Trophoblast cell (in vitro differentiated cells and primary cell): ENCODE data around the gene AUTS2.

Experiments used
- DNase-seq, 2 donors: peaks; one replicate each; pipeline ENCODE4 v3.0.0-alpha.2; 2016
- H2AFZ ChIP-seq: 2 replicates; pipeline ENCODE4 v1.6.1; 2013; ENCODE audit warnings: low read length, moderate library complexity, mild to moderate bottlenecking; ENCODE audit not compliant: insufficient read depth, poor library complexity
- H2AK5ac ChIP-seq: 2 replicates; pipeline ENCODE4 v1.6.1; 2013; ENCODE audit warnings: mild to moderate bottlenecking, low read length
- H2BK120ac ChIP-seq: 2 replicates; pipeline ENCODE4 v1.6.1; 2013; ENCODE audit warnings: low read length, mild to moderate bottlenecking, moderate library complexity; ENCODE audit not compliant: insufficient read depth, poor library complexity
- H2BK12ac ChIP-seq: 2 replicates; pipeline ENCODE4 v1.6.1; 2013; ENCODE audit warnings: mild to moderate bottlenecking, low read length, moderate library complexity
- H2BK5ac ChIP-seq: 2 replicates; pipeline ENCODE4 v1.6.1; 2013; ENCODE audit warnings: low read length, low read depth, moderate library complexity, mild to moderate bottlenecking; ENCODE audit not compliant: poor library complexity
- H3K14ac ChIP-seq: 2 replicates; pipeline ENCODE4 v1.6.1; 2013; ENCODE audit warnings: mild to moderate bottlenecking, low read length
- H3K18ac ChIP-seq: 2 replicates; pipeline ENCODE4 v1.6.1; 2013; ENCODE audit warnings: mild to moderate bottlenecking, low read length
- H3K23ac ChIP-seq: 2 replicates; pipeline ENCODE4 v1.6.1; 2013; ENCODE audit warnings: low read length
- H3K27ac ChIP-seq: 2 replicates; pipeline ENCODE4 v1.5.1; 2013; ENCODE audit warnings: low read depth, mild to moderate bottlenecking, inconsistent platforms, low read length, moderate library complexity
- H3K27me3 ChIP-seq: 2 replicates; pipeline ENCODE4 v1.6.1; 2013; ENCODE audit warnings: inconsistent platforms, mild to moderate bottlenecking, low read length, moderate library complexity; ENCODE audit not compliant: insufficient read depth
- H3K36me3 ChIP-seq, 2 experiments: 1 replicate in 1 of 2; 2 replicates in 1 of 2; pipeline ENCODE4 v1.6.1; 2013; ENCODE audit warnings: low read length in 2 of 2, mild to moderate bottlenecking in 2 of 2, moderate library complexity in 1 of 2; ENCODE audit not compliant: insufficient read depth in 2 of 2, control insufficient read depth in 1 of 2
- H3K4ac ChIP-seq: 2 replicates; pipeline ENCODE4 v1.6.1; 2013; ENCODE audit warnings: low read depth, mild to moderate bottlenecking, low read length, moderate library complexity
- H3K4me1 ChIP-seq, 2 experiments: 1 replicate in 1 of 2; 2 replicates in 1 of 2; pipeline ENCODE4 v1.6.1; 2013; ENCODE audit warnings: low read length in 2 of 2, mild to moderate bottlenecking in 2 of 2, moderate library complexity in 1 of 2; ENCODE audit not compliant: insufficient read depth in 2 of 2, control insufficient read depth in 1 of 2
- H3K4me2 ChIP-seq: 2 replicates; pipeline ENCODE4 v1.6.1; 2013; ENCODE audit warnings: inconsistent platforms, mild to moderate bottlenecking, low read length, moderate library complexity
- H3K4me3 ChIP-seq: 2 replicates; pipeline ENCODE4 v1.5.1; 2013; ENCODE audit warnings: mild to moderate bottlenecking, low read depth, low read length, inconsistent platforms
- H3K79me1 ChIP-seq: one replicate; pipeline ENCODE4 v1.6.1; 2013; ENCODE audit warnings: low read length
- H3K79me2 ChIP-seq: 2 replicates; pipeline ENCODE4 v1.6.1; 2013; ENCODE audit warnings: low read length, mild to moderate bottlenecking; ENCODE audit not compliant: control insufficient read depth, insufficient read depth, poor library complexity
- H3K9ac ChIP-seq: 2 replicates; pipeline ENCODE4 v1.6.1; 2013; ENCODE audit warnings: mild to moderate bottlenecking, low read length
- H3K9me3 ChIP-seq: 2 replicates; pipeline ENCODE4 v1.6.1; 2013; ENCODE audit warnings: low read depth, mild to moderate bottlenecking, control low read depth, inconsistent platforms, low read length; ENCODE audit not compliant: insufficient read depth
- H4K12ac ChIP-seq: 2 replicates; pipeline ENCODE4 v1.6.1; 2013; ENCODE audit warnings: low read depth, mild to moderate bottlenecking, low read length, moderate library complexity
- H4K8ac ChIP-seq: 2 replicates; pipeline ENCODE4 v1.6.1; 2013; ENCODE audit warnings: low read depth, mild to moderate bottlenecking, low read length, moderate library complexity
- H4K91ac ChIP-seq: one replicate; pipeline ENCODE4 v1.6.1; 2013; ENCODE audit warnings: low read depth, mild to moderate bottlenecking, low read length, moderate library complexity
- WGBS: extraction: QIAGEN DNeasy Blood & Tissue Kit; methylation state at CpG from one replicate; pipeline ENCODE4 v1.1.7; 2013; ENCODE audit warnings: missing lambda C conversion rate; ENCODE audit not compliant: insufficient read length, insufficient coverage; ENCODE audit errors: extremely low coverage; 5-methylcytosine and 5-hydroxymethylcytosine counted together

Gene AUTS2

DNA sequence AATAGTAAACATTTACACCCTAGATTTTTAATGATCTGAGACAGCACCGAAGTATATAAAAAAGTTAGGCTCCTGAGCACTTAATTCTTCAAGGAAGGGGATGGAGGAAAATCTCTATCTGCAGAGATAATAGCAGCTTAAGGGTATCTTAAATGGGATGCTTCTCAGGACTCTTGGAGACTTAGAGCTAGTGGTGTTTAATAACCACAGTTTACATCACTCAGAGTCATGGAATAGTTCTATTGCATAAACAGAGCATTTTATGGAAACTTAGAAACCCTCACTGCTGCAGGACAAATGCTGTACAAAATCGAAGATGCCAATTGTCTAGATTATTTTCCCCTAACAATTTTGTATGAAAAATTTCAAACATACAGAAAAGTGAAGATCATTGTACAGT is 1134.8 kb downstream of the AUTS2 start:
- no peak overlapping the region for H3K18ac ChIP-seq
- no peak overlapping the region for H2BK12ac ChIP-seq
- no peaks in the 10 kb centered on the region for H3K9me3 ChIP-seq
- no peak overlapping the region for H3K4me3 ChIP-seq
- no peaks in the 10 kb centered on the region for H3K36me3 ChIP-seq
- peaks cover 0 to 3% of the 10 kb centered on the region in 2 experiments for H3K4me1 ChIP-seq
- H4K12ac ChIP-seq = no peak overlapping the region
- no peaks in the 10 kb centered on the region for H3K79me1 ChIP-seq
- no peak overlapping the region for H3K4ac ChIP-seq
- no peak overlapping the region for H3K4me2 ChIP-seq
- no peak overlapping the region for H3K9ac ChIP-seq
- H3K14ac ChIP-seq = no peak overlapping the region
- whole genome bisulfite sequencing = no CpG with 5 or more reads among the region's 2 CpGs
- DNase-seq = no peak
- H4K91ac ChIP-seq = no peak overlapping the region
- no peaks in the 10 kb centered on the region for H3K27me3 ChIP-seq
- no peak overlapping the region for H2AFZ ChIP-seq
- no peak overlapping the region for H2BK5ac ChIP-seq
- no peak overlapping the region for H4K8ac ChIP-seq
- no peak overlapping the region for H2AK5ac ChIP-seq
- H3K79me2 ChIP-seq = no peaks in the 10 kb centered on the region
- H3K27ac ChIP-seq = no peak overlapping the region
- no peak overlapping the region for H2BK120ac ChIP-seq
- H3K23ac ChIP-seq = no peak overlapping the region

GRCh38 chr7:70734411-70734810 is 1136.1 kb downstream of the AUTS2 start:
- Histone ChIP-seq H2BK120ac (no peak overlapping the region), H2AK5ac (no peak overlapping the region), H2BK12ac (no peak overlapping the region), H3K4me1 (no peaks in the 10 kb centered on the region), H4K8ac (no peak overlapping the region), H3K14ac (no peak overlapping the region), H3K4ac (no peak overlapping the region), H4K12ac (no peak overlapping the region), H3K79me1 (no peaks in the 10 kb centered on the region), H3K9ac (no peak overlapping the region), H3K23ac (no peak overlapping the region), H3K18ac (no peak overlapping the region), H3K27ac (no peak overlapping the region), H3K9me3 (no peaks in the 10 kb centered on the region), H3K27me3 (no peaks in the 10 kb centered on the region), H3K4me3 (no peak overlapping the region), H3K79me2 (no peaks in the 10 kb centered on the region), H3K4me2 (no peak overlapping the region), H2BK5ac (no peak overlapping the region), H3K36me3 (no peaks in the 10 kb centered on the region), H2AFZ (no peak overlapping the region), H4K91ac (no peak overlapping the region)
- no CpG with 5 or more reads among the region's 2 CpGs for WGBS
- no peak for DNase-seq

DNA sequence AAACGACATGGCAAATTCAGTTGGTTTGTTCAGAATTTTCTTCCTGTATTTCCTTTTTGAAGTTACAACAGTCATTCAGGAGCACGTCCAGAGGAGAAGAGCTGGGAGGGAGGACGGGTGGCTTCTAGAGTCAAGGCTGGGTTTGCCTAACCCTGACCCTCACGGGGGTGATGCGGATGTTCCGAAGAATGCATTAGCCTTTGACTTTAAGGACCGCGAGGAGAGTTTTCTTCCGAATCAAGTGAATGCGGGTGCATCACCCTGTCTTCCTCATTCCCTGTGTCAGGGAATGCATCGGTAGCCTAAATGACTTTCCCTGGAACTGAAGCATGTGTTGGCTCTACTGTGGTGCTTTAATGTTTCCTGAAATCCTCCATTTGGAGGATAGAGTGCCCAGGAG is 1137.0 kb downstream of the AUTS2 start:
- Histone ChIP-seq H3K14ac (no peak overlapping the region), H3K23ac (no peak overlapping the region), H3K27me3 (no peaks in the 10 kb centered on the region), H4K91ac (no peak overlapping the region), H3K79me2 (no peaks in the 10 kb centered on the region), H2BK12ac (no peak overlapping the region), H3K79me1 (no peaks in the 10 kb centered on the region), H3K18ac (no peak overlapping the region), H2AK5ac (no peak overlapping the region), H3K4me2 (no peak overlapping the region), H2BK5ac (no peak overlapping the region), H4K12ac (no peak overlapping the region), H3K9me3 (no peaks in the 10 kb centered on the region), H3K27ac (no peak overlapping the region), H2AFZ (no peak overlapping the region), H3K4me1 (no peaks in the 10 kb centered on the region), H4K8ac (no peak overlapping the region), H3K36me3 (no peaks in the 10 kb centered on the region), H2BK120ac (no peak overlapping the region), H3K4ac (no peak overlapping the region), H3K4me3 (no peak overlapping the region), H3K9ac (no peak overlapping the region)
- WGBS = no CpG with 5 or more reads among the region's 11 CpGs
- no peak for DNase-seq

DNA sequence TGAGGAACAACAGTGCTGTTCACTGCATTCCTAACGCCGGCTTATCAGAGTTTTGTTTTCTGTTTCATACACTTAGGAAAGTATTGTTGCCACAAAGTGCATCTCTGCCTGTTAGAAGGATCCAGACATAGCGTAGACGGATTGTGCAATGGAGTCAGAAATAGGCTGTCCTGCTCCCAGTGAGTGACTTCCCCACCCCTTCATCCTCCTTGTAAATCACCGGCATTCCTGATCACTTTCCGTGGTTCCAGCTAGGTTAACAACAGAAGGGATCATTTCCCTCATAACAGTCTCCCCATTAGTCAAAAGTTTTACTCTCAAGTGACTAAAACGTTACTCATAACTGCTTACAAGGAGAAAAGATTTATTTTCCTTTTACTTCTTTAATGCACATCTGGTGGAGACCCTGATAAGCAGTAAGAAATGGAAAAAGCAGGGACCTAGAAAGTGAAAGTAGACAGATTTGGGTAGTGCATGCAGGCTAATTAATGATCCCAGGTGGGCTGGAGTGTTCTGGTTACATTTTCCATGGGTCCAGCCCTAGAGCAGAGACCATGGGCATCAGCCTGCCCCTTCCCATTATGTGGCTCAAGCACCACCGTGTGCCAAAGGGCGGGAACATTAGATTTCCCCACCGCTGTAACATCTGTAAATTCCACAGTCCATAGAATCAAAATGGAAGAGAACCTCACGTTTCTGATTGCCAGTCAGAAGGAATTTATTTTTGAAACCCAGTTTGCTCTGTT is 1138.6 kb downstream of the AUTS2 start:
- peak in 1 of 2 donors; percentile 4 for DNase-seq
- no peaks in the 10 kb centered on the region for H3K79me1 ChIP-seq
- H2AFZ ChIP-seq = no peak overlapping the region
- no peak overlapping the region for H4K12ac ChIP-seq
- no peaks in the 10 kb centered on the region for H3K79me2 ChIP-seq
- H4K8ac ChIP-seq = no peak overlapping the region
- H4K91ac ChIP-seq = no peak overlapping the region
- no peaks in the 10 kb centered on the region for H3K9me3 ChIP-seq
- no peak overlapping the region for H3K4ac ChIP-seq
- H3K27me3 ChIP-seq = no peaks in the 10 kb centered on the region
- WGBS = no CpG with 5 or more reads among the region's 11 CpGs
- H3K14ac ChIP-seq = no peak overlapping the region
- H3K4me3 ChIP-seq = no peak overlapping the region
- no peak overlapping the region for H2BK12ac ChIP-seq
- H3K27ac ChIP-seq = no peak overlapping the region
- no peak overlapping the region for H2BK5ac ChIP-seq
- no peak overlapping the region for H3K4me2 ChIP-seq
- H3K18ac ChIP-seq = no peak overlapping the region
- H2BK120ac ChIP-seq = no peak overlapping the region
- H3K23ac ChIP-seq = no peak overlapping the region
- no peak overlapping the region for H3K9ac ChIP-seq
- no peak overlapping the region for H2AK5ac ChIP-seq
- H3K36me3 ChIP-seq = no peaks in the 10 kb centered on the region
- no peaks in the 10 kb centered on the region for H3K4me1 ChIP-seq
